HAP-1 (cell line): ENCODE results near the gene AGBL4.
A peak's percentile ranks its signal among the peaks of the same experiment; 100 is the strongest.
"Not testable (repeated sequence)": the region's sequence is repeated elsewhere in the genome, so short reads cannot be mapped to it uniquely, and the experiment has no call there.

Experiments used
- DNase-seq, 2 experiments: peaks; one replicate each; pipeline ENCODE4 v3.0.0-alpha.2; 2016 to 2020; ENCODE audit warnings: low spot score in 2 of 2
- H3K27me3 ChIP-seq: fragments of 250-450 bp; sonication (Bioruptor Pico); 2 replicates; pipeline ENCODE4 v1.5.1; 2020; ENCODE audit warnings: low read depth, mild to moderate bottlenecking, moderate library complexity
- H3K36me3 ChIP-seq: fragments of 250-450 bp; sonication (Bioruptor Pico); replicated peaks from 2 replicates; pipeline ENCODE4 v1.5.1; 2020; ENCODE audit warnings: mild to moderate bottlenecking
- H3K4me1 ChIP-seq: fragments of 250-450 bp; sonication (Bioruptor Pico); 2 replicates; pipeline ENCODE4 v1.5.1; 2020; ENCODE audit warnings: mild to moderate bottlenecking
- H3K4me3 ChIP-seq: fragments of 250-450 bp; sonication (Bioruptor Pico); 2 replicates; pipeline ENCODE4 v1.5.1; 2020; ENCODE audit warnings: mild to moderate bottlenecking, moderate library complexity
- H3K9me3 ChIP-seq: fragments of 250-450 bp; sonication (Bioruptor Pico); 2 replicates; pipeline ENCODE4 v1.5.1; 2020; ENCODE audit warnings: mild to moderate bottlenecking, moderate library complexity
- in situ Hi-C: fragments of 300-500 bp; cut with MboI; formaldehyde crosslinking; loops from 3 replicates; pipeline ENCODE4 v1.14.3; 2020; ENCODE audit warnings: low sequenced_read_pairs, inconsistent platforms, mixed read lengths

AGBL4 gene

GRCh38 chr1:50023292-50024159, at the start of gene AGBL4:
TSS of gene AGBL4 (minus strand) at chr1:50023954.
- DNase-seq: peak; percentile 26 to 70
- in situ Hi-C loops: no loop called here
- H3K4me3 ChIP-seq: peak within 1 kb of the TSS; percentile 18

DNA sequence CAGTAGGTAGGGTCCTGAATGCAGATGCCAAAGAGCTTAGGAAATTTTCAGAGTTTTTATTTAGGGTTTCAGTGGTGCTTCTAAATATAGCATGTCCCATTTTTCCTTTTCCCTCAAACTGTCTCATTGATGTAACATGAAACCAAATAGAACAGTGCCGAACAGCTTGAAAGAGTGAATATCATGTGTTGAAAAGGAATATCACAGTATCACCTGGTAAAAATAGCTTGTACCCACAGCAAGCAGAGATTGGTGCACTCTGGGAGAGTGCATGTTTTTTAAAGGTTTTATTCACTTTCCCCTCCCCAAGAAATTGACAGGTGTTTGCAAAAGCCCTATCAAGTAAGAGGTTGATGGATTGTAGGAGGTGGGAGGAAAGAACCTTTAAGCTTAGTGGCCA, 43.1 kb upstream of the AGBL4 start:
- Histone ChIP-seq H3K27me3 (no peaks in the 10 kb centered on the region), H3K9me3 (no peaks in the 10 kb centered on the region), H3K4me3 (no peak overlapping the region), H3K36me3 (no peaks in the 10 kb centered on the region), H3K4me1 (no peaks in the 10 kb centered on the region)
- DNase-seq: no peak
- in situ Hi-C loops: no loop called here

More at GRCh38 chr1:50023292-50024159, at the start of gene AGBL4:
- Histone ChIP-seq H3K27me3 (no peaks in the 10 kb centered on the region), H3K9me3 (no peaks in the 10 kb centered on the region), H3K36me3 (no peaks in the 10 kb centered on the region), H3K4me1 (no peaks in the 10 kb centered on the region)

GRCh38 chr1:50060279-50060678, 36.5 kb upstream of the AGBL4 start:
- no peaks in the 10 kb centered on the region for H3K4me1 ChIP-seq
- H3K36me3 ChIP-seq: no peaks in the 10 kb centered on the region
- H3K9me3 ChIP-seq: no peaks in the 10 kb centered on the region
- no peak for DNase-seq
- H3K27me3 ChIP-seq: no peaks in the 10 kb centered on the region
- in situ Hi-C loops: no loop called here
- no peak overlapping the region for H3K4me3 ChIP-seq

GRCh38 chr1:50048791-50049190, 25.0 kb upstream of the AGBL4 start:
- Histone ChIP-seq H3K27me3 (no peaks in the 10 kb centered on the region), H3K4me3 (no peak overlapping the region), H3K9me3 (no peaks in the 10 kb centered on the region), H3K4me1 (no peaks in the 10 kb centered on the region), H3K36me3 (no peaks in the 10 kb centered on the region)
- DNase-seq: no peak
- in situ Hi-C loops: no loop called here

GRCh38 chr1:50047916-50048694, 24.4 kb upstream of the AGBL4 start:
- Histone ChIP-seq H3K9me3 (no peaks in the 10 kb centered on the region), H3K4me1 (no peaks in the 10 kb centered on the region), H3K36me3 (no peaks in the 10 kb centered on the region), H3K27me3 (no peaks in the 10 kb centered on the region), H3K4me3 (no peak overlapping the region)
- in situ Hi-C loops: no loop called here
- DNase-seq: no peak

- H3K4me1 ChIP-seq: no peaks in the 10 kb centered on the region
- in situ Hi-C loops: no loop called here
- no peak for DNase-seq
- no peaks in the 10 kb centered on the region for H3K9me3 ChIP-seq
- H3K4me3 ChIP-seq: no peak overlapping the region
- H3K27me3 ChIP-seq: no peaks in the 10 kb centered on the region
- no peaks in the 10 kb centered on the region for H3K36me3 ChIP-seq
These were observed 14.6 kb upstream of the AGBL4 start for GRCh38 chr1:50038237-50038809.

DNA sequence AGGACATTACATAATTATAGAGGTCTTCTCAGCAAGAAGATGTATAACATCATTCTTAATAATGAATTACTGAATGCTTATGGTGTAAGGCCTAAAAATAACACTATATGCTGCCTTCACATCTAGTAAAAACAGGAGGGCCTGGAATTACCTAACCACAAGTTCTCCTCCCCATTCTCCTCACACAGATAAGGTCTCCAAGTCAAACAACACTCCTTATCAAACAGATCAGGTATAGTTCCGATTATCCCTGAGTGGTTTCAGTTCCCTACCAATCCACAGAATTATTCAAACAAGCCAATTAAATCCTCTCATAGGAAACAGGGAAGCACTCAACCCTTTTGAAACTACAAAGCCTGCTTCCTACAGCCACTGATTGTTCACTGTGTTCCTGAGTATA, 4.0 kb upstream of the AGBL4 start:
- no peak overlapping the region for H3K4me3 ChIP-seq
- no peak for DNase-seq
- H3K36me3 ChIP-seq: no peaks in the 10 kb centered on the region
- H3K4me1 ChIP-seq: no peaks in the 10 kb centered on the region
- no peaks in the 10 kb centered on the region for H3K27me3 ChIP-seq
- H3K9me3 ChIP-seq: no peaks in the 10 kb centered on the region
- in situ Hi-C loops: no loop called here

DNA sequence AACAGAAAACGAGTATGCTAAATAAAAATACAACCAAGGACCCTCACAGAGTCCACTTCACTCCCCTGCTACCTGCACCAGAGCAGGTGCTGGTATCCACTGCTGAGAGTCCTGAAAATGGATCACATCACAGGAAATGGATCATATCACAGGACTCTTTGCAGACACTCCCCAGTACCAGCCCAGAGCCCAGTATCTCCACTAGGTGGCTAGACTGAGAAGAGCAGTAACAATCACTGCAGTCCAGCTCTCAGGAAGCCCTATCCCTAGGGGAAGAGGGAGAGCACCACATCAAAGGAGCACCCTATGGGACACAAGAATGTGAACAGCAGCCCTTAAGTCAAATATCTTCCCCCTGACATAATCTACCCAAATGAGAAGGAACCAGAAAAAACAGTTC, 28.0 kb downstream of the AGBL4 start:
- Histone ChIP-seq H3K36me3 (no peaks in the 10 kb centered on the region), H3K27me3 (no peaks in the 10 kb centered on the region), H3K4me1 (no peaks in the 10 kb centered on the region), H3K9me3 (no peaks in the 10 kb centered on the region), H3K4me3 (no peak overlapping the region)
- in situ Hi-C loops: no loop called here
- DNase-seq: no peak

DNA sequence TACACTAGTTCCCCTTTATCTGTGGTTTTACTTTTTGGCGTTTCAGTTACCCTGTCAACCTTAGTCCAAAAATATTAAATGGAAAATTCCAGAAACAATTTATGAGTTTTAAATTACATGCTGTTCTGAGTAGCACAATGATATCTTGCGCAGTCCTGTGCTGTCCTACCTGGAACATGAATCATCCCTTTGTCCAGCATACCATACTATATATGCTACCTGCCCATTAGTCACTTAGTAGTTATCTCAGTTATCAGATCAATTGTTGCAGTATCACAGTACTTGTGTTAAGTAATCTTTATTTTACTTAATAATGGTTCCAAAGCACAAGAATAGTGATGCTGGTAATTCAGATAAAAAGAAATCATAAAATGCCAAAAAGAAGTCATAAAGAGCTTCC, 52.7 kb downstream of the AGBL4 start:
- Histone ChIP-seq H3K4me3 (no peak overlapping the region), H3K36me3 (no peaks in the 10 kb centered on the region), H3K9me3 (no peaks in the 10 kb centered on the region), H3K4me1 (no peaks in the 10 kb centered on the region), H3K27me3 (no peaks in the 10 kb centered on the region)
- in situ Hi-C loops: no loop called here
- DNase-seq: no peak

DNA sequence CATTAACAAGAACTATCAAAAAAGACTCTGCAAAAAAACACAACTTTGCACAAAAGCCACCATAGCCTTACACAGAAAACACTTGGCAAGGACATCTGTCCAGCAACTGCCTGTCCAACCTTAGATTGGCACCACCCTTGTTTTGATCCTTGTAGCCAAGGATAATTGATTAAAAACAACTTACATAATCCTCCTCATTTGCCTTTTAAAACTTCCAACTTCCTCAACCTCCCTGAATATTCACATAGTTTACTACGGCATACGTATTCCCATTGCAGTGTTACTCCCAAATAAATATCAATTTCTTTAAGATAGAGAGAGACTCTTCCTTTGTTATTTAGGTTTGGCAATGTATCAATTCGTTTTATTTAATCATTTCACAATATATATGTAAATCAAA, 72.4 kb downstream of the AGBL4 start:
- Histone ChIP-seq H3K4me1 (no peaks in the 10 kb centered on the region), H3K36me3 (no peaks in the 10 kb centered on the region), H3K27me3 (no peaks in the 10 kb centered on the region), H3K4me3 (no peak overlapping the region), H3K9me3 (no peaks in the 10 kb centered on the region)
- in situ Hi-C loops: no loop called here
- no peak for DNase-seq

DNA sequence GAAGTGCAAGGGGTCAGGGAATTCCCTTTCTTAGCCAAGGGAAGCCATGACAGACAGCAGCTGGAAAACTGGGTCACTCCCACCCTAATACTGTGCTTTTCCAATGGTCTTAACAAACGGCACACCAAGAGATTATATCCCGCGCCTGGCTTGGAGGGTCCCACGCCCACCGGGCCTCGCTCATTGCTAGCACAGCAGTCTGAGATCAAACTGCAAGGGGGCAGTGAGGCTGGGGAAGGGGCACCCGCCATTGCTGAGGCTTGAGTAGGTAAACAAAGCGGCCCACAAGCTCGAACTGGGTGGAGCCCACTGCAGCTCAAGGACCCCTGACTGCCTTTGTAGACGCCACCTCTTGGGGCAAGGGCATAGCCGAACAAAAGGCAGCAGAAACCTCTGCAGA, 108.5 kb downstream of the AGBL4 start:
- DNase-seq, H3K4me1 ChIP-seq, in situ Hi-C loops, H3K9me3 ChIP-seq, H3K36me3 ChIP-seq, H3K27me3 ChIP-seq, H3K4me3 ChIP-seq: not testable (repeated sequence)

DNA sequence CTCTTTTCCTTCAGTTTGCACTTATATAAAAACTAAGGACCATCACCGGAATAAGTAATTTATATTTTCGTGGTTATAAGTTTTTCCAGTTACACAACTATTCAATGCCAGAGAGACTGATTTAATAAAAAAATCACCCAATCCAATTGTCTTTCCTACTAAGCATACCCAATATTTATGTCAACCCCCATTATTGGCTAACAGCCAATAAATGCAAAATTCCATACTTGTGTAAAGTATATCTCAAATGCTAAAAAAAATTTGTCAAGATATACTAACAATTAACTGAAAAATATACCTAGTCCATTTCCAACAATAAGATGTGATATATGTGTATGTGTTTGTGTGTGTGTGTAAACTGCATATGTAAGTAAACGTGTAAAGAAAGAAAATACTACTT, 117.4 kb downstream of the AGBL4 start:
- H3K4me1 ChIP-seq: no peaks in the 10 kb centered on the region
- H3K36me3 ChIP-seq: no peaks in the 10 kb centered on the region
- no peaks in the 10 kb centered on the region for H3K9me3 ChIP-seq
- DNase-seq: no peak
- no peaks in the 10 kb centered on the region for H3K27me3 ChIP-seq
- in situ Hi-C loops: no loop called here
- H3K4me3 ChIP-seq: no peak overlapping the region

- H3K36me3 ChIP-seq: no peaks in the 10 kb centered on the region
These were observed 159.2 kb downstream of the AGBL4 start for GRCh38 chr1:49864581-49864980.

GRCh38 chr1:49854741-49855140, 169.0 kb downstream of the AGBL4 start:
- no peak overlapping the region for H3K4me3 ChIP-seq
- in situ Hi-C loops: no loop called here
- no peaks in the 10 kb centered on the region for H3K4me1 ChIP-seq
- H3K27me3 ChIP-seq: no peaks in the 10 kb centered on the region
- H3K9me3 ChIP-seq: no peaks in the 10 kb centered on the region
- H3K36me3 ChIP-seq: no peaks in the 10 kb centered on the region
- DNase-seq: no peak

More at GRCh38 chr1:49864581-49864980, 159.2 kb downstream of the AGBL4 start:
- in situ Hi-C loops: no loop called here
- no peaks in the 10 kb centered on the region for H3K9me3 ChIP-seq
- no peaks in the 10 kb centered on the region for H3K27me3 ChIP-seq
- no peak for DNase-seq
- no peak overlapping the region for H3K4me3 ChIP-seq
- H3K4me1 ChIP-seq: no peaks in the 10 kb centered on the region
